Stomach (tissue), 9 donors: ENCODE measurements around the gene CLIP2. TPM values are rescaled to one million over a fixed set of nuclear protein-coding genes. Genes with fewer than 3 reads are reported as not detected.

Experiments used
- DNase-seq, 2 donors: peaks; one replicate each; pipeline versions ENCODE4 v3.0.0 to v3.0.0-alpha.2; 2013 to 2019
- H3K27ac ChIP-seq, 5 donors: fragments of 200-600 bp in 4 of 5; sonication (generic) in 4 of 5; one replicate each; pipeline ENCODE4 v1.5.1; 2013 to 2019; ENCODE audit warnings: mild to moderate bottlenecking in 1 of 5, moderate library complexity in 1 of 5
- H3K27me3 ChIP-seq, 3 donors: fragments of 200-600 bp; sonication (generic); one replicate each; pipeline ENCODE4 v1.5.1; 2017 to 2019; ENCODE audit warnings: mixed run types in 1 of 3
- H3K36me3 ChIP-seq, 4 donors: fragments of 200-600 bp; sonication (generic); 1 replicate in 3 of 4; 2 replicates in 1 of 4; pipeline ENCODE4 v1.5.1; 2016 to 2019
- H3K4me1 ChIP-seq, 4 donors: fragments of 200-600 bp; sonication (generic); one replicate each; pipeline ENCODE4 v1.5.1; 2016 to 2019
- H3K4me3 ChIP-seq, 4 donors: fragments of 200-600 bp; sonication (generic) in 3 of 4; one replicate each; pipeline ENCODE4 v1.5.1; 2016 to 2019; ENCODE audit warnings: mild to moderate bottlenecking in 1 of 4
- H3K9me3 ChIP-seq, 4 donors: fragments of 200-600 bp; sonication (generic); one replicate each; pipeline ENCODE4 v1.5.1; 2016 to 2019
- EP300 ChIP-seq: sonication (generic); formaldehyde crosslinking; IDR thresholded peaks from one replicate; pipeline ENCODE4 v1.6.1; 2017; ENCODE audit warnings: antibody characterized with exemption
- POLR2A ChIP-seq, 4 donors: fragments of 450-650 bp; IDR thresholded peaks; one replicate each; pipeline ENCODE4 v1.6.1; 2016; ENCODE audit warnings: antibody characterized with exemption in 4 of 4, control low read depth in 2 of 4, mild to moderate bottlenecking in 1 of 4, moderate library complexity in 1 of 4
- POLR2AphosphoS5 ChIP-seq, 3 donors: sonication (generic); formaldehyde crosslinking; IDR thresholded peaks; one replicate each; pipeline ENCODE4 v1.6.1; 2016; ENCODE audit warnings: antibody characterized with exemption in 3 of 3
- WGBS, 5 donors: extraction: QIAGEN DNeasy Blood & Tissue Kit in 3 of 5; methylation state at CpG; one replicate each; pipeline versions ENCODE4 v1.1.5 to v1.1.7; 2013 to 2018; 5-methylcytosine and 5-hydroxymethylcytosine counted together
- intact Hi-C: fragments of 100-400 bp; cut with DNase I; formaldehyde crosslinking; loops from one replicate; pipeline ENCODE4 v1.15.1; 2023; ENCODE audit warnings: low total_unique reads
- polyA plus RNA-seq, 3 donors: library from polyadenylated mRNA; stranded (reverse); fragments of 200-250 nt; gene quantifications; one replicate each; pipeline ENCODE4 v1.2.3, GENCODE V29; 2013
- total RNA-seq, 5 donors: library from RNA; depleted of rRNA; stranded (reverse); fragments of >200 nt; gene quantifications; one replicate each; pipeline versions ENCODE4 v1.1.0 to v1.2.3, GENCODE V29; 2014 to 2016
- TF ChIP-seq, protein P1 (sequence below), 7 experiments: fragments of 450-650 bp in 4 of 7; fragments of 200-600 bp in 3 of 7; sonication (generic) in 3 of 7; IDR thresholded peaks; one replicate each; pipeline ENCODE4 v1.5.1; 2016 to 2019; ENCODE audit warnings: antibody characterized with exemption in 7 of 7, control low read depth in 2 of 7, mild to moderate bottlenecking in 1 of 7
- donor health status: healthy with polysubstance abuse.
- donor health status: Bipolar disorder and iron deficiency.
- donor health status: healthy.

Gene CLIP2
- total and polyA plus RNA-seq, 8 donors, result 4.5 to 485 (median 23.9) TPM

DNA sequence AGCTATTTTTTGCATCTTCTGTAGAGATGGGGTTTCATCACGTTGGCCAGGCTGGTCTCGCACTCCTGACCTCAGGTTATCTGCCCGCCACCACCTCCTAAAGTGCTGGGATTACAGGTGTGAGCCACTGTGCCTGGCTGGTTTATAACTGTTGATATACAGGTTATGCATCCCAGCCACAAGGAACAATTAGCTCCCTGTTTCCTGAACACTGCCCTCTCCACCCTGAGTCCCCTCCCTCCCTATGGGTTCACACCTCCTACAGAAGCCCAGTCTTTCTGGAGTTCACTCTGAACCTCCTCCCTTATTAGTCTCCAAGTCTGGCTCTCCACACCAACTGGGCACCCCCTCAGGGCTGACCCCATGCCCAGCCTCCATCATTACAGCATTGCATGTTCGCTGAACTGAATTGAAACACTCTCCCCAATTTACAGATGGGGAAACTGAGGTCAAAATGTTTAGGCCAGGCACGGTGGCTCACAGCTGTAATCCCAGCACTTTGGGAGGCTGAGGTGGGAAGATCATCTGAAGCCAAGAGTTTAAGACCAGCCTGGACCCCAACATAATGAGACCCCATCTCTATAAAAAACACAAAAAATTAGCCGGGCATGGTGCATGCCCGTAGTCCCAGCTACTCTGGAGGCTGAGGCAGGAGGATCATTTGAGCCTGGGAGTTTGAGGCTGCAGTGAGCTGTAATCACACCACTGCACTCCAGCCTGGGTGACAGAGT is 1.7 kb upstream of the CLIP2 start:
- H3K36me3 ChIP-seq, result no peaks in the 10 kb centered on the region
- DNase-seq, result peak in 1 of 2 donors; percentile 69
- H3K4me1 ChIP-seq, result peaks cover 43 to 67% (median 49%) of the 10 kb centered on the region in 4 donors
- WGBS, 5 donors, result 55 to 74% (median 63%) methylated on average over 7 of the region's 7 CpGs
- no peaks in the 10 kb centered on the region for H3K9me3 ChIP-seq
- peaks cover 0 to 10% (median 0%) of the 10 kb centered on the region in 3 donors for H3K27me3 ChIP-seq
- intact Hi-C loops, result no loop called here
- no peak overlapping the region for H3K4me3 ChIP-seq
- TF ChIP-seq EP300 (no peak), POLR2A (IDR thresholded peaks at IDR 0.05) (no peak), POLR2AphosphoS5 (IDR thresholded peaks at IDR 0.05) (peak in 1 of 3 donors; percentile 17)
- TF ChIP-seq, protein P1, sequence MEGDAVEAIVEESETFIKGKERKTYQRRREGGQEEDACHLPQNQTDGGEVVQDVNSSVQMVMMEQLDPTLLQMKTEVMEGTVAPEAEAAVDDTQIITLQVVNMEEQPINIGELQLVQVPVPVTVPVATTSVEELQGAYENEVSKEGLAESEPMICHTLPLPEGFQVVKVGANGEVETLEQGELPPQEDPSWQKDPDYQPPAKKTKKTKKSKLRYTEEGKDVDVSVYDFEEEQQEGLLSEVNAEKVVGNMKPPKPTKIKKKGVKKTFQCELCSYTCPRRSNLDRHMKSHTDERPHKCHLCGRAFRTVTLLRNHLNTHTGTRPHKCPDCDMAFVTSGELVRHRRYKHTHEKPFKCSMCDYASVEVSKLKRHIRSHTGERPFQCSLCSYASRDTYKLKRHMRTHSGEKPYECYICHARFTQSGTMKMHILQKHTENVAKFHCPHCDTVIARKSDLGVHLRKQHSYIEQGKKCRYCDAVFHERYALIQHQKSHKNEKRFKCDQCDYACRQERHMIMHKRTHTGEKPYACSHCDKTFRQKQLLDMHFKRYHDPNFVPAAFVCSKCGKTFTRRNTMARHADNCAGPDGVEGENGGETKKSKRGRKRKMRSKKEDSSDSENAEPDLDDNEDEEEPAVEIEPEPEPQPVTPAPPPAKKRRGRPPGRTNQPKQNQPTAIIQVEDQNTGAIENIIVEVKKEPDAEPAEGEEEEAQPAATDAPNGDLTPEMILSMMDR (IDR thresholded peaks at IDR 0.05), result no peak
- H3K27ac ChIP-seq, result peak overlapping the region in 4 of 5 donors; percentile 5 to 90 (median 8)

DNA sequence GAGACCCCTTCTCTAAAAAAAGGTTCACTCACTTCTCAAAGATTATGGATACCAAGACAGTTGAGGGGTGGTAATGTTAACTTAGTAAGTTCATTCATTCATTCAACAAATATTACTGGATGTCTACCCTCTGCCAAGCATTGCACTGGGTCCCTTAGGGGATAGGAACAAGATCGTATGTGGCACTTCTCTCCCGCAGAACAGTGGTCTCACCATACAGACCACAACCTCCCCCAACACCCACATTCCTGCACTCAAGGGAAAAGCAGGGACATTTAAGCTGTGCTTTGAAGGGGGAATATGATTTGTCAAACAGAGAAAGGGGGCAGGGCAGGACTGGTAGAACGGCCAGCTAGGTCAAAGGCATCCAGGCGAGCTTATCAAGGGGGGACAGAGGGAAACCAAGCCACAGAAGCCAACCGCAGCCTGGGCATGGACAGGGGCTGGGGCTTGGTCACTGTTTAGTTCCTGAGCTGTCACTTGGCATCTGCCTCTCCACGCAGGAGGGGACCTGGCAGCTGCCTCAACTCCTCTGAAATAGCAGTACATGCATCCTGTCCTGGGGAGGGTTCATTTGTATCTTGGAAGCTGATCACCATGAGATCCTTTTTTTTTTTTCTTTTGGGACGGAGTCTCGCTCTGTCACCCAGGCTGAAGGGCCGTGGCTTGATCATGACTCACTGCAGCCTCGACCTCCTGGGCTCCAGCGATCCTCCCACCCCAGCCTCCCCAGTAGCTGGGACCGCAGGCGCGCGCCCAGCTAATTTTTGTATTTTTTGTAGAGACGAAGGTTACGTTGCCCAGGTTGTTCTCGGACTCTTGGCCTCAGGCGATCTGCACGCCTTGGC is 949 bp upstream of the CLIP2 start:
- Histone ChIP-seq H3K27me3 (peaks cover 0 to 10% (median 0%) of the 10 kb centered on the region in 3 donors), H3K4me1 (peaks cover 44 to 73% (median 54%) of the 10 kb centered on the region in 4 donors), H3K27ac (peak overlapping the region; percentile 11 to 91 (median 77)), H3K4me3 (peak overlapping the region; percentile 93 to 97 (median 96)), H3K36me3 (no peaks in the 10 kb centered on the region), H3K9me3 (no peaks in the 10 kb centered on the region)
- 27 to 41% (median 38%) methylated on average over 16 to 20 of the region's 20 CpGs for WGBS, 5 donors
- no peak for TF ChIP-seq POLR2A (IDR thresholded peaks at IDR 0.05)
- TF ChIP-seq POLR2AphosphoS5 (IDR thresholded peaks at IDR 0.05), result no peak
- TF ChIP-seq, protein P1 (IDR thresholded peaks at IDR 0.05), result no peak
- TF ChIP-seq EP300, result no peak
- peak in 1 of 2 donors; percentile 72 for DNase-seq
- intact Hi-C loops, result no loop called here

DNA sequence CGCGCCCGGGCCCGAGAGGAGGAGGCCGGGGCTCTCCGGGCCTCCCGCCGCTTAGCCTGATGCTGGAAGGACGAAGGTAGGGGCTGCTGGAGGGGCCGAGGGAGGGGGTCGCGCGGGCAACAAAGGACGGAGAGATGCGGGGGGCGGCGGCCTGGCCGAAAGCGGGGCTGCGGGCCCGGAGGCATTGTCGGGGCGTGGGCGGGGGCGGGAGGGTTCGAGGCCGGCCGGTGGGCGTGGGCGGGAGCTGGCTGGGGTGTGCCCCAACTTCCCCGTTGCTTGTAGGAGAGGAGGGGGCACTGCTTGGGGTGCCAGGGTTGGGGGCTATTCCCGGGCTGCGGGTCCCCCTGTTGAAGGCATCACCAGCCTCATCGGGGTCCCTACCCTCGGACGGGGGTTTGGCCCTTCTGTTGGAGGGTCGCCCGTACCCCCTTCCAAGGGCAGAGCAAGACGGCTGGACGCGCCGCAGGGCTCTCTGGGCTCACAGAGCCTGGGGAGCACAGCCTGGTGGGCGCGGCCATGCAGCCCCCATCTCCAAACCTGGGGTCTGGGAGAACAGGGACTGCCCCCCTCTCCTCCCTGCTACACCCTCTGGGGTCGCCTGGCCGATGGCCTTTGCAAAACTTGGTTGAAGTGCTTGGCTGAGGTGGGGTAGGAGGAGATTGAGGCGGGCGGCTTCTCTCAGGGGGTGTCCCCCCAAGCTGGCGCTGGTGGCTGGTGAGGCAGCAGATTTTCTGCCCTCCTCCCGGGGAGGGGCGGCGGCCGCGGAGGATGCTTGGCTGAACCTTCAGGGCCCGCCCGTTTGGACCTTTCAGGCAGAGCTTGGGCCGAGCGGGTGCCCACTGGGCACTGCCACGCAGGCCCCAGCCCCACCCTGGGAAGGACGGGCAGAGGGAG is 699 bp downstream of the CLIP2 start:
- Histone ChIP-seq H3K27ac (peak overlapping the region; percentile 85 to 91 (median 88)), H3K4me1 (peaks cover 60 to 75% (median 67%) of the 10 kb centered on the region in 4 donors), H3K9me3 (no peaks in the 10 kb centered on the region), H3K36me3 (no peaks in the 10 kb centered on the region), H3K4me3 (peak overlapping the region; percentile 93 to 97 (median 96)), H3K27me3 (peaks cover 0 to 10% (median 0%) of the 10 kb centered on the region in 3 donors)
- TF ChIP-seq, protein P1 (IDR thresholded peaks at IDR 0.05), result no peak
- TF ChIP-seq POLR2A (IDR thresholded peaks at IDR 0.05) (no peak), POLR2AphosphoS5 (IDR thresholded peaks at IDR 0.05) (no peak)
- intact Hi-C loops, result no loop called here
- peak; percentile 50 to 66 for DNase-seq
- 0 to 2% (median 1%) methylated on average over 28 to 60 of the region's 60 CpGs for WGBS, 5 donors
